GM23338 (cell line): ENCODE measurements around the gene IL10. TPM values are rescaled to one million over a fixed set of nuclear protein-coding genes. Genes with fewer than 3 reads are reported as not detected.
A peak's percentile ranks its signal among the peaks of the same experiment; 100 is the strongest.

Experiments used
- ATAC-seq: fragments of 200-7000 bp; cut with Tn5 transposase; 3 replicates; pipeline ENCODE4 v1.9.1; 2020
- DNase-seq: peaks from one replicate; pipeline ENCODE4 v3.0.0-alpha.2; 2015; ENCODE audit warnings: low spot score
- H2AFZ ChIP-seq: fragments of 200-600 bp; sonication (generic); 2 replicates; pipeline ENCODE4 v1.8.0; 2016; ENCODE audit warnings: antibody characterized with exemption, mild to moderate bottlenecking, moderate library complexity
- H3F3A ChIP-seq: fragments of 200-600 bp; sonication (generic); replicated peaks from 2 replicates; pipeline ENCODE4 v1.8.0; 2017; ENCODE audit warnings: antibody characterized with exemption, mixed run types, low read depth
- H3K27ac ChIP-seq: fragments of 200-600 bp; sonication (generic); 2 replicates; pipeline ENCODE4 v1.6.1; 2016; ENCODE audit warnings: low read depth
- H3K27me3 ChIP-seq: fragments of 200-600 bp; sonication (generic); 2 replicates; pipeline ENCODE4 v1.8.0; 2016; ENCODE audit warnings: mild to moderate bottlenecking, mixed run types, moderate library complexity; ENCODE audit not compliant: insufficient read depth
- H3K36me3 ChIP-seq: fragments of 200-600 bp; sonication (generic); 2 replicates; pipeline ENCODE4 v1.8.0; 2016; ENCODE audit warnings: mild to moderate bottlenecking; ENCODE audit not compliant: insufficient read depth
- H3K4me1 ChIP-seq: fragments of 200-600 bp; sonication (generic); 2 replicates; pipeline ENCODE4 v1.8.0; 2016; ENCODE audit warnings: mild to moderate bottlenecking, moderate library complexity; ENCODE audit not compliant: insufficient read depth
- H3K4me2 ChIP-seq: fragments of 200-600 bp; sonication (generic); 2 replicates; pipeline ENCODE4 v1.7.1; 2017; ENCODE audit warnings: mixed run types
- H3K4me3 ChIP-seq: fragments of 200-600 bp; sonication (generic); 2 replicates; pipeline ENCODE4 v1.6.1; 2016; ENCODE audit warnings: mixed run types
- H3K79me2 ChIP-seq: fragments of 200-600 bp; sonication (generic); replicated peaks from 2 replicates; pipeline ENCODE4 v1.8.0; 2017; ENCODE audit warnings: mild to moderate bottlenecking; ENCODE audit not compliant: insufficient read depth
- H3K9me2 ChIP-seq: fragments of 200-600 bp; sonication (generic); 2 replicates; pipeline ENCODE4 v1.8.0; 2017; ENCODE audit not compliant: insufficient read depth
- H4K20me1 ChIP-seq: fragments of 200-600 bp; sonication (generic); replicated peaks from 2 replicates; pipeline ENCODE4 v1.8.0; 2017; ENCODE audit warnings: mild to moderate bottlenecking; ENCODE audit not compliant: insufficient read depth
- H3K27ac Mint-ChIP-seq: 2 replicates; pipeline ENCODE4 v1.8.0; 2020; ENCODE audit warnings: inconsistent platforms, mild to moderate bottlenecking, moderate library complexity, mixed read lengths
- H3K27me3 Mint-ChIP-seq: 3 replicates; pipeline ENCODE4 v1.8.0; 2022; ENCODE audit warnings: low read depth, mild to moderate bottlenecking, moderate library complexity, mixed read lengths, inconsistent platforms; ENCODE audit not compliant: insufficient read depth, poor library complexity
- H3K36me3 Mint-ChIP-seq: 3 replicates; pipeline ENCODE4 v1.8.0; 2021; ENCODE audit warnings: low read depth, mild to moderate bottlenecking, inconsistent platforms, moderate library complexity, mixed read lengths
- H3K4me1 Mint-ChIP-seq: 3 replicates; pipeline ENCODE4 v1.8.0; 2020; ENCODE audit warnings: mild to moderate bottlenecking, inconsistent platforms, mixed read lengths
- H3K4me3 Mint-ChIP-seq: 3 replicates; pipeline ENCODE4 v1.8.0; 2021; ENCODE audit warnings: moderate library complexity, mild to moderate bottlenecking, inconsistent platforms, mixed read lengths
- H3K9me3 Mint-ChIP-seq: 3 replicates; pipeline ENCODE4 v1.8.0; 2020; ENCODE audit warnings: moderate library complexity, mild to moderate bottlenecking, inconsistent platforms, mixed read lengths
- EZH2phosphoT487 ChIP-seq: fragments of 200-600 bp; sonication (generic); IDR thresholded peaks from one replicate; pipeline ENCODE4 v1.8.1; 2018; ENCODE audit warnings: antibody characterized with exemption; ENCODE audit not compliant: unreplicated experiment
- POLR2AphosphoS5 ChIP-seq: IDR thresholded peaks from 2 replicates; pipeline ENCODE4 v1.6.1; 2016; ENCODE audit warnings: antibody characterized with exemption, low read depth
- STAT1 ChIP-seq: IDR thresholded peaks from one replicate; pipeline ENCODE4 v1.6.1; 2016; ENCODE audit warnings: antibody characterized with exemption; ENCODE audit not compliant: unreplicated experiment
- polyA plus RNA-seq: library from polyadenylated mRNA; unstranded; fragments of >200 nt; fragmentation: Nextera tagmentation; extraction: Ambion mirVana; gene quantifications from 2 replicates; pipeline ENCODE4 v1.2.1, GENCODE V29; 2016
- total RNA-seq: library from RNA; depleted of rRNA; stranded (reverse); fragments of >200 nt; shearing (Covaris generic); gene quantifications from 2 replicates; pipeline ENCODE4 v1.2.3, GENCODE V29; 2014
- TF ChIP-seq, protein P1 (sequence below), 2 experiments: fragments of 200-600 bp in 1 of 2; sonication (generic) in 1 of 2; conservative IDR thresholded peaks; 2 replicates each; pipeline versions ENCODE4 v1.5.1 to v1.6.1; 2016 to 2017; ENCODE audit warnings: antibody characterized with exemption in 2 of 2, low read depth in 2 of 2, mild to moderate bottlenecking in 2 of 2, moderate library complexity in 1 of 2
- TF ChIP-seq, protein P2 (sequence below): IDR thresholded peaks from one replicate; pipeline ENCODE4 v1.6.1; 2018; ENCODE audit warnings: antibody characterized with exemption; ENCODE audit not compliant: unreplicated experiment
- TF ChIP-seq, protein P3 (sequence below): fragments of 250-450 bp; sonication (Bioruptor Pico); IDR thresholded peaks from 2 replicates; pipeline ENCODE4 v1.5.0; 2020; ENCODE audit warnings: mild to moderate bottlenecking, moderate library complexity
- TF ChIP-seq, protein P4 (sequence below): IDR thresholded peaks from 2 replicates; pipeline ENCODE4 v1.6.1; 2016; ENCODE audit warnings: antibody characterized with exemption

The IL10 gene
- total and polyA plus RNA-seq, 2 experiments from 2014 or later: not detected

DNA sequence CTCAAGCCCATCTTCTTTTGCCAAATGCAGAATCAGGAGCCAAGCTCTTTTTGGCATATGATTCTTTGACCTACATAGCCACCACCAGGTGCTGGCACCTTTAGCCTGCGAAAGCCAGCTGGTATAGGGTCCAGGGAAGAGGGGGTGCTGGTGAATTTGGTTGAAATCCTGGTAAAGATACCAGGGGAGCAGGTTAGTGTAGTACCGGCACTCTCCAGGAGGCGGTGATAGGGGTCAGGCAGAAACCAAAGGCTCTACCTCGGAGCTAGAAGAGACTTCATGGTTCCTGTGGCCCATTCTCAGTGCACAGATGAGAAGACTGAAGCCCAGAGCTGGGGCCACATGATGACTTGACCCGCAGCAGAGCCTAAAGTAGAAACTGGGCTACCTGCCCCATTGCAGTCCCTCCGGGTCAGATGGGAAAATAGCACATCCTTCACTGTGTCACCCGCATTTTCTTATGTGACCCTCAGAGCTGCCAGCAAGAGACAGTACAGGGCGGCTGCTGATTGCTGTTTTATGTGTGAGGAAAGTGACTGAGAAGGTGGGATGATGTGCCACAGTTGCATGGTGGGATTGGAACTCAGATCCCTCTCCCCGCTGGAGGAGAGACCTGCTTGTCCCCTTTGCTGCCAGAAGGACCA is 37.7 kb downstream of the IL10 start:
- H3F3A ChIP-seq: no peaks in the 10 kb centered on the region
- DNase-seq: peak; percentile 77
- Mint-ChIP-seq H3K36me3 (peaks cover 18% of the 10 kb centered on the region), H3K27me3 (peaks cover 6% of the 10 kb centered on the region), H3K27ac (no peak overlapping the region), H3K9me3 (no peaks in the 10 kb centered on the region), H3K4me3 (no peak overlapping the region), H3K4me1 (peaks cover 9% of the 10 kb centered on the region; the same call in 2 of the 3 replicates)
- H4K20me1 ChIP-seq: peaks cover 4% of the 10 kb centered on the region; the same call in 1 of the 2 replicates
- no peak overlapping the region for H2AFZ ChIP-seq
- no peak overlapping the region for H3K4me3 ChIP-seq
- no peaks in the 10 kb centered on the region for H3K9me2 ChIP-seq
- no peak overlapping the region for H3K27ac ChIP-seq
- TF ChIP-seq STAT1 (no peak), POLR2AphosphoS5 (no peak), EZH2phosphoT487 (no peak)
- TF ChIP-seq, protein P1, sequence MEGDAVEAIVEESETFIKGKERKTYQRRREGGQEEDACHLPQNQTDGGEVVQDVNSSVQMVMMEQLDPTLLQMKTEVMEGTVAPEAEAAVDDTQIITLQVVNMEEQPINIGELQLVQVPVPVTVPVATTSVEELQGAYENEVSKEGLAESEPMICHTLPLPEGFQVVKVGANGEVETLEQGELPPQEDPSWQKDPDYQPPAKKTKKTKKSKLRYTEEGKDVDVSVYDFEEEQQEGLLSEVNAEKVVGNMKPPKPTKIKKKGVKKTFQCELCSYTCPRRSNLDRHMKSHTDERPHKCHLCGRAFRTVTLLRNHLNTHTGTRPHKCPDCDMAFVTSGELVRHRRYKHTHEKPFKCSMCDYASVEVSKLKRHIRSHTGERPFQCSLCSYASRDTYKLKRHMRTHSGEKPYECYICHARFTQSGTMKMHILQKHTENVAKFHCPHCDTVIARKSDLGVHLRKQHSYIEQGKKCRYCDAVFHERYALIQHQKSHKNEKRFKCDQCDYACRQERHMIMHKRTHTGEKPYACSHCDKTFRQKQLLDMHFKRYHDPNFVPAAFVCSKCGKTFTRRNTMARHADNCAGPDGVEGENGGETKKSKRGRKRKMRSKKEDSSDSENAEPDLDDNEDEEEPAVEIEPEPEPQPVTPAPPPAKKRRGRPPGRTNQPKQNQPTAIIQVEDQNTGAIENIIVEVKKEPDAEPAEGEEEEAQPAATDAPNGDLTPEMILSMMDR (conservative IDR thresholded peaks at IDR 0.05; ENCODE audit: low read depth in 2 of 2): peak; percentile 68 to 78
- TF ChIP-seq, protein P2, sequence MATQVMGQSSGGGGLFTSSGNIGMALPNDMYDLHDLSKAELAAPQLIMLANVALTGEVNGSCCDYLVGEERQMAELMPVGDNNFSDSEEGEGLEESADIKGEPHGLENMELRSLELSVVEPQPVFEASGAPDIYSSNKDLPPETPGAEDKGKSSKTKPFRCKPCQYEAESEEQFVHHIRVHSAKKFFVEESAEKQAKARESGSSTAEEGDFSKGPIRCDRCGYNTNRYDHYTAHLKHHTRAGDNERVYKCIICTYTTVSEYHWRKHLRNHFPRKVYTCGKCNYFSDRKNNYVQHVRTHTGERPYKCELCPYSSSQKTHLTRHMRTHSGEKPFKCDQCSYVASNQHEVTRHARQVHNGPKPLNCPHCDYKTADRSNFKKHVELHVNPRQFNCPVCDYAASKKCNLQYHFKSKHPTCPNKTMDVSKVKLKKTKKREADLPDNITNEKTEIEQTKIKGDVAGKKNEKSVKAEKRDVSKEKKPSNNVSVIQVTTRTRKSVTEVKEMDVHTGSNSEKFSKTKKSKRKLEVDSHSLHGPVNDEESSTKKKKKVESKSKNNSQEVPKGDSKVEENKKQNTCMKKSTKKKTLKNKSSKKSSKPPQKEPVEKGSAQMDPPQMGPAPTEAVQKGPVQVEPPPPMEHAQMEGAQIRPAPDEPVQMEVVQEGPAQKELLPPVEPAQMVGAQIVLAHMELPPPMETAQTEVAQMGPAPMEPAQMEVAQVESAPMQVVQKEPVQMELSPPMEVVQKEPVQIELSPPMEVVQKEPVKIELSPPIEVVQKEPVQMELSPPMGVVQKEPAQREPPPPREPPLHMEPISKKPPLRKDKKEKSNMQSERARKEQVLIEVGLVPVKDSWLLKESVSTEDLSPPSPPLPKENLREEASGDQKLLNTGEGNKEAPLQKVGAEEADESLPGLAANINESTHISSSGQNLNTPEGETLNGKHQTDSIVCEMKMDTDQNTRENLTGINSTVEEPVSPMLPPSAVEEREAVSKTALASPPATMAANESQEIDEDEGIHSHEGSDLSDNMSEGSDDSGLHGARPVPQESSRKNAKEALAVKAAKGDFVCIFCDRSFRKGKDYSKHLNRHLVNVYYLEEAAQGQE: no peak
- no peaks in the 10 kb centered on the region; the same call in 1 of the 2 replicates for H3K36me3 ChIP-seq
- ATAC-seq: peak; percentile 79
- H3K27me3 ChIP-seq: no peaks in the 10 kb centered on the region
- H3K4me2 ChIP-seq: no peak overlapping the region
- H3K79me2 ChIP-seq: no peaks in the 10 kb centered on the region
- no peaks in the 10 kb centered on the region for H3K4me1 ChIP-seq

DNA sequence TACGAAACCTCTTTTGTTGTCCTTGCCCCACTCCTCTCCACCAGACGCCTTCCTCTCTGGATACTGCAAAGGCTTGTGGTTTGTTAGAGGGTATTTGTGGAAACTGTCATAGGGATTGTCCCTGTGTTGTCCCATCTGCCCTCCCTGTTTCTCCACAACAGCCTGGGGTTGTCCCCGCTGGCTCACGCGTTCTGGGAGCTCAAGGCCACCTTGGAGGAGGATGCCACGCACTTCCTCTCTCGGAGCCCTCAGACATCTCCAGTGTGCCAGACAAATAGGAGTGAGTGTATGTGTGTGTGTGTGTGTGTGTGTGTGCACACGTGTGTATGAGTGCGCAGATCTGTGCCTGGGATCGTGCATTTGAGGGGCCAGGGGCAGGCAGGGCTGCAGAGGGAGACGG is 39.3 kb downstream of the IL10 start:
- Mint-ChIP-seq H3K36me3 (peaks cover 18% of the 10 kb centered on the region), H3K4me3 (no peak overlapping the region), H3K27ac (no peak overlapping the region), H3K4me1 (no peaks in the 10 kb centered on the region), H3K27me3 (peaks cover 2% of the 10 kb centered on the region), H3K9me3 (no peaks in the 10 kb centered on the region)
- H3K9me2 ChIP-seq: no peaks in the 10 kb centered on the region
- no peak overlapping the region for H3K27ac ChIP-seq
- H3K79me2 ChIP-seq: no peaks in the 10 kb centered on the region; the same call in 1 of the 2 replicates
- no peaks in the 10 kb centered on the region for H3K27me3 ChIP-seq
- DNase-seq (no peak), ATAC-seq (no peak)
- no peaks in the 10 kb centered on the region; the same call in 1 of the 2 replicates for H3K36me3 ChIP-seq
- H4K20me1 ChIP-seq: no peaks in the 10 kb centered on the region
- H3K4me3 ChIP-seq: no peak overlapping the region
- no peak overlapping the region for H3K4me2 ChIP-seq
- H3K4me1 ChIP-seq: no peaks in the 10 kb centered on the region
- H3F3A ChIP-seq: no peaks in the 10 kb centered on the region
- no peak overlapping the region for H2AFZ ChIP-seq
- TF ChIP-seq, protein P3, sequence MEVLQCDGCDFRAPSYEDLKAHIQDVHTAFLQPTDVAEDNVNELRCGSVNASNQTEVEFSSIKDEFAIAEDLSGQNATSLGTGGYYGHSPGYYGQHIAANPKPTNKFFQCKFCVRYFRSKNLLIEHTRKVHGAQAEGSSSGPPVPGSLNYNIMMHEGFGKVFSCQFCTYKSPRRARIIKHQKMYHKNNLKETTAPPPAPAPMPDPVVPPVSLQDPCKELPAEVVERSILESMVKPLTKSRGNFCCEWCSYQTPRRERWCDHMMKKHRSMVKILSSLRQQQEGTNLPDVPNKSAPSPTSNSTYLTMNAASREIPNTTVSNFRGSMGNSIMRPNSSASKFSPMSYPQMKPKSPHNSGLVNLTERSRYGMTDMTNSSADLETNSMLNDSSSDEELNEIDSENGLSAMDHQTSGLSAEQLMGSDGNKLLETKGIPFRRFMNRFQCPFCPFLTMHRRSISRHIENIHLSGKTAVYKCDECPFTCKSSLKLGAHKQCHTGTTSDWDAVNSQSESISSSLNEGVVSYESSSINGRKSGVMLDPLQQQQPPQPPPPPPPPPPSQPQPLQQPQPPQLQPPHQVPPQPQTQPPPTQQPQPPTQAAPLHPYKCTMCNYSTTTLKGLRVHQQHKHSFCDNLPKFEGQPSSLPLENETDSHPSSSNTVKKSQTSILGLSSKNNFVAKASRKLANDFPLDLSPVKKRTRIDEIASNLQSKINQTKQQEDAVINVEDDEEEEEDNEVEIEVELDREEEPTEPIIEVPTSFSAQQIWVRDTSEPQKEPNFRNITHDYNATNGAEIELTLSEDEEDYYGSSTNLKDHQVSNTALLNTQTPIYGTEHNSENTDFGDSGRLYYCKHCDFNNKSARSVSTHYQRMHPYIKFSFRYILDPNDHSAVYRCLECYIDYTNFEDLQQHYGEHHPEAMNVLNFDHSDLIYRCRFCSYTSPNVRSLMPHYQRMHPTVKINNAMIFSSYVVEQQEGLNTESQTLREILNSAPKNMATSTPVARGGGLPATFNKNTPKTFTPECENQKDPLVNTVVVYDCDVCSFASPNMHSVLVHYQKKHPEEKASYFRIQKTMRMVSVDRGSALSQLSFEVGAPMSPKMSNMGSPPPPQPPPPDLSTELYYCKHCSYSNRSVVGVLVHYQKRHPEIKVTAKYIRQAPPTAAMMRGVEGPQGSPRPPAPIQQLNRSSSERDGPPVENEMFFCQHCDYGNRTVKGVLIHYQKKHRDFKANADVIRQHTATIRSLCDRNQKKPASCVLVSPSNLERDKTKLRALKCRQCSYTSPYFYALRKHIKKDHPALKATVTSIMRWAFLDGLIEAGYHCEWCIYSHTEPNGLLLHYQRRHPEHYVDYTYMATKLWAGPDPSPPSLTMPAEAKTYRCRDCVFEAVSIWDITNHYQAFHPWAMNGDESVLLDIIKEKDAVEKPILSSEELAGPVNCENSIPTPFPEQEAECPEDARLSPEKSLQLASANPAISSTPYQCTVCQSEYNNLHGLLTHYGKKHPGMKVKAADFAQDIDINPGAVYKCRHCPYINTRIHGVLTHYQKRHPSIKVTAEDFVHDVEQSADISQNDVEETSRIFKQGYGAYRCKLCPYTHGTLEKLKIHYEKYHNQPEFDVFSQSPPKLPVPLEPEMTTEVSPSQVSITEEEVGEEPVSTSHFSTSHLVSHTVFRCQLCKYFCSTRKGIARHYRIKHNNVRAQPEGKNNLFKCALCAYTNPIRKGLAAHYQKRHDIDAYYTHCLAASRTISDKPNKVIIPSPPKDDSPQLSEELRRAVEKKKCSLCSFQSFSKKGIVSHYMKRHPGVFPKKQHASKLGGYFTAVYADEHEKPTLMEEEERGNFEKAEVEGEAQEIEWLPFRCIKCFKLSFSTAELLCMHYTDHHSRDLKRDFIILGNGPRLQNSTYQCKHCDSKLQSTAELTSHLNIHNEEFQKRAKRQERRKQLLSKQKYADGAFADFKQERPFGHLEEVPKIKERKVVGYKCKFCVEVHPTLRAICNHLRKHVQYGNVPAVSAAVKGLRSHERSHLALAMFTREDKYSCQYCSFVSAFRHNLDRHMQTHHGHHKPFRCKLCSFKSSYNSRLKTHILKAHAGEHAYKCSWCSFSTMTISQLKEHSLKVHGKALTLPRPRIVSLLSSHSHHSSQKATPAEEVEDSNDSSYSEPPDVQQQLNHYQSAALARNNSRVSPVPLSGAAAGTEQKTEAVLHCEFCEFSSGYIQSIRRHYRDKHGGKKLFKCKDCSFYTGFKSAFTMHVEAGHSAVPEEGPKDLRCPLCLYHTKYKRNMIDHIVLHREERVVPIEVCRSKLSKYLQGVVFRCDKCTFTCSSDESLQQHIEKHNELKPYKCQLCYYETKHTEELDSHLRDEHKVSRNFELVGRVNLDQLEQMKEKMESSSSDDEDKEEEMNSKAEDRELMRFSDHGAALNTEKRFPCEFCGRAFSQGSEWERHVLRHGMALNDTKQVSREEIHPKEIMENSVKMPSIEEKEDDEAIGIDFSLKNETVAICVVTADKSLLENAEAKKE (CRISPR knock-in tag): no peak
- TF ChIP-seq, protein P4, sequence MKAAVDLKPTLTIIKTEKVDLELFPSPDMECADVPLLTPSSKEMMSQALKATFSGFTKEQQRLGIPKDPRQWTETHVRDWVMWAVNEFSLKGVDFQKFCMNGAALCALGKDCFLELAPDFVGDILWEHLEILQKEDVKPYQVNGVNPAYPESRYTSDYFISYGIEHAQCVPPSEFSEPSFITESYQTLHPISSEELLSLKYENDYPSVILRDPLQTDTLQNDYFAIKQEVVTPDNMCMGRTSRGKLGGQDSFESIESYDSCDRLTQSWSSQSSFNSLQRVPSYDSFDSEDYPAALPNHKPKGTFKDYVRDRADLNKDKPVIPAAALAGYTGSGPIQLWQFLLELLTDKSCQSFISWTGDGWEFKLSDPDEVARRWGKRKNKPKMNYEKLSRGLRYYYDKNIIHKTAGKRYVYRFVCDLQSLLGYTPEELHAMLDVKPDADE: no peak
